ENCODE measurements around the gene VRTN. TPM values are rescaled to one million over a fixed set of nuclear protein-coding genes. Genes with fewer than 3 reads are reported as not detected.

VRTN gene
- total RNA-seq, 1 donor from 2014 or later: not detected

GRCh38 chr14:74350928-74351323 lies 2.7 kb downstream of the VRTN start:
- peaks cover 32% of the 10 kb centered on the region for H3K27me3 Mint-ChIP-seq
- H3K36me3 Mint-ChIP-seq: no peaks in the 10 kb centered on the region
- no peaks in the 10 kb centered on the region for H3K4me1 Mint-ChIP-seq (ENCODE audit: unreplicated experiment)
- H3K4me3 Mint-ChIP-seq: no peak overlapping the region
- no peak for TF ChIP-seq CTCF (conservative IDR thresholded peaks at IDR 0.05)
- no peak overlapping the region for H3K27ac Mint-ChIP-seq
- no peaks in the 10 kb centered on the region for H3K9me3 Mint-ChIP-seq
- no peak for DNase-seq (ENCODE audit: extremely low spot score, unreplicated experiment)

- Mint-ChIP-seq H3K4me3 (no peak overlapping the region), H3K4me1 (ENCODE audit: unreplicated experiment) (no peaks in the 10 kb centered on the region), H3K27me3 (peaks cover 11% of the 10 kb centered on the region), H3K36me3 (no peaks in the 10 kb centered on the region), H3K27ac (no peak overlapping the region), H3K9me3 (no peaks in the 10 kb centered on the region)
- DNase-seq (ENCODE audit: extremely low spot score, unreplicated experiment): no peak
- no peak for TF ChIP-seq CTCF (conservative IDR thresholded peaks at IDR 0.05)
Observed at GRCh38 chr14:74356892-74357575, 8.8 kb downstream of the VRTN start.

- Mint-ChIP-seq H3K36me3 (no peaks in the 10 kb centered on the region), H3K4me3 (no peak overlapping the region), H3K4me1 (ENCODE audit: unreplicated experiment) (no peaks in the 10 kb centered on the region), H3K27me3 (peaks cover 10% of the 10 kb centered on the region), H3K9me3 (no peaks in the 10 kb centered on the region), H3K27ac (no peak overlapping the region)
- no peak for TF ChIP-seq CTCF (conservative IDR thresholded peaks at IDR 0.05)
- no peak for DNase-seq (ENCODE audit: extremely low spot score, unreplicated experiment)
Observed at GRCh38 chr14:74357585-74357984, 9.3 kb downstream of the VRTN start.

- H3K27ac Mint-ChIP-seq: no peak overlapping the region
- no peaks in the 10 kb centered on the region for H3K36me3 Mint-ChIP-seq
- no peak for DNase-seq (ENCODE audit: extremely low spot score, unreplicated experiment)
- no peaks in the 10 kb centered on the region for H3K9me3 Mint-ChIP-seq
- no peak for TF ChIP-seq CTCF (conservative IDR thresholded peaks at IDR 0.05)
- no peaks in the 10 kb centered on the region for H3K4me1 Mint-ChIP-seq (ENCODE audit: unreplicated experiment)
- no peak overlapping the region for H3K4me3 Mint-ChIP-seq
- H3K27me3 Mint-ChIP-seq: peaks cover 8% of the 10 kb centered on the region
Observed at GRCh38 chr14:74358176-74358829, 10.0 kb downstream of the VRTN start.

- Mint-ChIP-seq H3K27ac (no peak overlapping the region), H3K4me1 (ENCODE audit: unreplicated experiment) (no peaks in the 10 kb centered on the region), H3K4me3 (no peak overlapping the region), H3K36me3 (no peaks in the 10 kb centered on the region), H3K9me3 (no peaks in the 10 kb centered on the region), H3K27me3 (peaks cover 15% of the 10 kb centered on the region)
- TF ChIP-seq CTCF (conservative IDR thresholded peaks at IDR 0.05): no peak
- no peak for DNase-seq (ENCODE audit: extremely low spot score, unreplicated experiment)
Observed at GRCh38 chr14:74360163-74360562, 11.9 kb downstream of the VRTN start.

Measured in type B pancreatic cell (in vitro differentiated cells).